Endometrium (tissue), 2 donors: ENCODE measurements around the gene C1QTNF3.
"Not testable (repeated sequence)": the region's sequence is repeated elsewhere in the genome, so short reads cannot be mapped to it uniquely, and the experiment has no call there.

Source experiments
- FAIRE-seq: peaks from 2 replicates; lab custom pipeline; 2012; peaks lifted over from hg19 to GRCh38; lab: Jason Lieb, UNC
- donor health status: control.
- donor health status: control.

C1QTNF3 gene

GRCh38 chr5:34043099-34043876 is at the start of gene C1QTNF3:
Gene C1QTNF3 (minus strand): TSS chr5:34043213. CDS start chr5:34043125, 88 bp downstream.
- FAIRE-seq, result no peak

GRCh38 chr5:34091039-34091438 is 48.0 kb upstream of the C1QTNF3 start:
- not testable (repeated sequence) for FAIRE-seq

- FAIRE-seq, result not testable (repeated sequence)
These were observed 46.8 kb upstream of the C1QTNF3 start for GRCh38 chr5:34089802-34090201.

- not testable (repeated sequence) for FAIRE-seq
These were observed 44.7 kb upstream of the C1QTNF3 start for GRCh38 chr5:34087728-34088127.

GRCh38 chr5:34083898-34084297 is 40.9 kb upstream of the C1QTNF3 start:
- not testable (repeated sequence) for FAIRE-seq

- not testable (repeated sequence) for FAIRE-seq
These were observed 36.5 kb upstream of the C1QTNF3 start for GRCh38 chr5:34079505-34079904.

- FAIRE-seq, result not testable (repeated sequence)
These were observed 34.6 kb upstream of the C1QTNF3 start for GRCh38 chr5:34077636-34078035.

- FAIRE-seq, result not testable (repeated sequence)
These were observed 33.8 kb upstream of the C1QTNF3 start for GRCh38 chr5:34076719-34077364.

- FAIRE-seq, result not testable (repeated sequence)
These were observed 31.5 kb upstream of the C1QTNF3 start for GRCh38 chr5:34074472-34074871.

GRCh38 chr5:34074071-34074470 is 31.1 kb upstream of the C1QTNF3 start:
- FAIRE-seq, result not testable (repeated sequence)

GRCh38 chr5:34070626-34071025 is 27.6 kb upstream of the C1QTNF3 start:
- FAIRE-seq, result not testable (repeated sequence)

GRCh38 chr5:34064656-34065055 is 21.6 kb upstream of the C1QTNF3 start:
- FAIRE-seq, result no peak

- FAIRE-seq, result no peak
These were observed 19.4 kb upstream of the C1QTNF3 start for GRCh38 chr5:34062419-34062818.

GRCh38 chr5:34061993-34062392 is 19.0 kb upstream of the C1QTNF3 start:
- FAIRE-seq, result no peak

GRCh38 chr5:34059977-34060376 is 17.0 kb upstream of the C1QTNF3 start:
- FAIRE-seq, result no peak

GRCh38 chr5:34058532-34058931 is 15.5 kb upstream of the C1QTNF3 start:
- no peak for FAIRE-seq

GRCh38 chr5:34057569-34057968 is 14.6 kb upstream of the C1QTNF3 start:
- FAIRE-seq, result no peak

GRCh38 chr5:34057118-34057517 is 14.1 kb upstream of the C1QTNF3 start:
- no peak for FAIRE-seq

- no peak for FAIRE-seq
These were observed 12.7 kb upstream of the C1QTNF3 start for GRCh38 chr5:34055667-34056066.

GRCh38 chr5:34054400-34054729 is 11.4 kb upstream of the C1QTNF3 start:
- FAIRE-seq, result no peak

- no peak for FAIRE-seq
These were observed 10.8 kb upstream of the C1QTNF3 start for GRCh38 chr5:34053571-34054399.

- no peak for FAIRE-seq
These were observed 10.1 kb upstream of the C1QTNF3 start for GRCh38 chr5:34053133-34053532.
